K562 (cell line): ENCODE results near the gene VPS35L. TPM values are rescaled to one million over a fixed set of nuclear protein-coding genes. Genes with fewer than 3 reads are reported as not detected.
A peak's percentile ranks its signal among the peaks of the same experiment; 100 is the strongest.

ENCODE experiments used
- CREB3 ChIP-seq: fragments of 450-650 bp; conservative IDR thresholded peaks from 2 replicates; pipeline ENCODE4 v1.6.1; 2016; ENCODE audit warnings: missing genetic modification characterization, low read depth, mild to moderate bottlenecking, missing compliant biosample characterization, moderate library complexity
- CTCFL ChIP-seq: IDR thresholded peaks from 2 replicates; pipeline ENCODE4 v1.6.1; 2011; ENCODE audit warnings: borderline replicate concordance, low read depth, mild to moderate bottlenecking, moderate library complexity, low read length; ENCODE audit not compliant: insufficient read depth, poor library complexity, severe bottlenecking
- DMBX1 ChIP-seq: fragments of 250-450 bp; sonication (Bioruptor Pico); IDR thresholded peaks from 2 replicates; pipeline ENCODE4 v1.8.0; 2022; ENCODE audit warnings: inconsistent platforms, mild to moderate bottlenecking, moderate library complexity, borderline replicate concordance
- FIP1L1 ChIP-seq: fragments of 200-400 bp; formaldehyde crosslinking; IDR thresholded peaks from 2 replicates; pipeline ENCODE4 v1.6.1; 2018; ENCODE audit warnings: mild to moderate bottlenecking, low read depth, low read length; ENCODE audit not compliant: poor library complexity, severe bottlenecking
- HDAC2 ChIP-seq: fragments of 450-650 bp; IDR thresholded peaks from 2 replicates; pipeline ENCODE4 v1.6.1; 2016; ENCODE audit warnings: mild to moderate bottlenecking
- HMBOX1 ChIP-seq: sonication (generic); IDR thresholded peaks from 2 replicates; pipeline ENCODE4 v1.6.1; 2016
- MBD1 ChIP-seq: fragments of 250-450 bp; sonication (Bioruptor Pico); IDR thresholded peaks from 2 replicates; pipeline ENCODE4 v1.8.0; 2022; ENCODE audit warnings: inconsistent platforms
- MEIS2 ChIP-seq: fragments of 450-650 bp; IDR thresholded peaks from 2 replicates; pipeline ENCODE4 v1.6.1; 2014; ENCODE audit warnings: mild to moderate bottlenecking; ENCODE audit not compliant: partially characterized antibody
- SMAD2 ChIP-seq: fragments of 150-350 bp; IDR thresholded peaks from 2 replicates; pipeline ENCODE4 v1.6.1; 2014; ENCODE audit warnings: low read depth, mild to moderate bottlenecking, low read length
- TAL1 ChIP-seq: fragments of 450-650 bp; IDR thresholded peaks from 2 replicates; pipeline ENCODE4 v1.6.1; 2016; ENCODE audit warnings: mild to moderate bottlenecking
- TSC22D4 ChIP-seq: fragments of 450-650 bp; IDR thresholded peaks from 2 replicates; pipeline ENCODE4 v1.6.1; 2016; ENCODE audit warnings: missing genetic modification characterization, missing biosample characterization, control low read depth
- ZNF316 ChIP-seq: fragments of 450-650 bp; IDR thresholded peaks from 2 replicates; pipeline ENCODE4 v1.6.1; 2016
- ZNF583 ChIP-seq: fragments of 250-450 bp; sonication (Bioruptor Pico); IDR thresholded peaks from 2 replicates; pipeline ENCODE4 v1.4.0; 2020
- ZNF668 ChIP-seq: fragments of 250-450 bp; sonication (Bioruptor Pico); IDR thresholded peaks from 2 replicates; pipeline ENCODE4 v1.8.0; 2022; ENCODE audit warnings: mild to moderate bottlenecking, inconsistent platforms
- ZNF699 ChIP-seq: fragments of 250-450 bp; sonication (Bioruptor Pico); IDR thresholded peaks from 2 replicates; pipeline ENCODE4 v1.8.0; 2021; ENCODE audit warnings: mild to moderate bottlenecking, moderate library complexity; ENCODE audit not compliant: insufficient replicate concordance
- polyA plus RNA-seq, 8 experiments: library from polyadenylated mRNA; depleted of rRNA in 4 of 8; stranded (reverse) in 5 of 8; unstranded in 3 of 8; fragments of >200 nt; fragmentation: Nextera tagmentation in 2 of 8; fragmentation: Illumina TruSeq in 1 of 8; extraction: Ambion mirVana in 2 of 8; extraction: Trizol in 1 of 8; gene quantifications; 2 replicates each; pipeline versions ENCODE4 v1.2.1 to v1.2.3, GENCODE V29; 2011 to 2014; ENCODE audit warnings: inconsistent platforms in 1 of 8, missing spikeins in 1 of 8
- total RNA-seq, 7 experiments: library from RNA; depleted of rRNA in 6 of 7; stranded (reverse); fragments of >200 nt in 6 of 7; fragmentation: Illumina TruSeq in 2 of 7; extraction: Trizol in 2 of 7; gene quantifications; 2 replicates each; pipeline versions ENCODE4 v1.2.1 to v1.2.3, GENCODE V29; 2011 to 2021; ENCODE audit warnings: low replicate concordance in 1 of 7
- TF ChIP-seq, protein P1 (sequence below): sonication (generic); formaldehyde crosslinking; IDR thresholded peaks from 2 replicates; pipeline ENCODE4 v1.8.0; 2022; ENCODE audit warnings: mild to moderate bottlenecking, missing genetic modification reagents

Gene VPS35L
- total and polyA plus RNA-seq, 9 of the 15 experiments (the other 6 are each of a cell fraction or from before 2014, with no cell fraction given): 10.2 to 30.4 (median 20.1) TPM

DNA sequence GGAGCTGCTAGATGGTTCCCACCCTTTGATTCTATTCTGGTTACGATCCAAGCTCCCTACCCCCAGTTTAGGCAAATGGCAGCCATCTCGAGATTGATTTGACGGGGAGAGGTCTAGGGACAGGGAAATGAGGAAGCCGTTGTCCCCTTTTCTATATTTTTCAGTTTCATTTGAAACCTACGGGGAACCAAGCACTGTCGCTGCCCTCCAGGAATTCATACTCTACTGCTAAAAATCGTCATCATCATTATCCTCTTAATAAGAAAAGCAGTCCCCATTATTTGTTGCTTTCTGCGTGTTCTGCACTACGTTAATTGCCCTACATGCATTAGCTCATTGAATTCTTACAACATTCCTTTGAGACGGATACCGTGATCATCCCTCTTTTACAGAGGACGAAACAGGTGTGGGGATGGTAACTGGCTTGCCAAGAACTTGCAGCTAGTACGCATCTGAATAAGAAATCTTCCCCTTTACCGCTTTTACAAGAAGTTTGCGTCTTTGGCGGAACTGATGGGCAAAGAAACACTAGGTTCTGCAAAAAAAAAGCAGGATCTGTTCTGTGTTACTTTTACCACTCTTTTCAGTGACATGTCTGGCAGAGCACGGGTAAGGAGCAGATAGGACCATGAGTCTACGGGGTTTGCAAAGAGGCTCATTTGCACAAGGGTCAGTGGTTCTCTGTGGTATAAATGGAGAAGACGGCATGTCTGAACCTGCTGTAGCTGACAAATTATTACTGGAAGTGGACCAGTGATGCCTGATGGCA is 30.7 kb upstream of the VPS35L start (continued):
- TF ChIP-seq, protein P1, sequence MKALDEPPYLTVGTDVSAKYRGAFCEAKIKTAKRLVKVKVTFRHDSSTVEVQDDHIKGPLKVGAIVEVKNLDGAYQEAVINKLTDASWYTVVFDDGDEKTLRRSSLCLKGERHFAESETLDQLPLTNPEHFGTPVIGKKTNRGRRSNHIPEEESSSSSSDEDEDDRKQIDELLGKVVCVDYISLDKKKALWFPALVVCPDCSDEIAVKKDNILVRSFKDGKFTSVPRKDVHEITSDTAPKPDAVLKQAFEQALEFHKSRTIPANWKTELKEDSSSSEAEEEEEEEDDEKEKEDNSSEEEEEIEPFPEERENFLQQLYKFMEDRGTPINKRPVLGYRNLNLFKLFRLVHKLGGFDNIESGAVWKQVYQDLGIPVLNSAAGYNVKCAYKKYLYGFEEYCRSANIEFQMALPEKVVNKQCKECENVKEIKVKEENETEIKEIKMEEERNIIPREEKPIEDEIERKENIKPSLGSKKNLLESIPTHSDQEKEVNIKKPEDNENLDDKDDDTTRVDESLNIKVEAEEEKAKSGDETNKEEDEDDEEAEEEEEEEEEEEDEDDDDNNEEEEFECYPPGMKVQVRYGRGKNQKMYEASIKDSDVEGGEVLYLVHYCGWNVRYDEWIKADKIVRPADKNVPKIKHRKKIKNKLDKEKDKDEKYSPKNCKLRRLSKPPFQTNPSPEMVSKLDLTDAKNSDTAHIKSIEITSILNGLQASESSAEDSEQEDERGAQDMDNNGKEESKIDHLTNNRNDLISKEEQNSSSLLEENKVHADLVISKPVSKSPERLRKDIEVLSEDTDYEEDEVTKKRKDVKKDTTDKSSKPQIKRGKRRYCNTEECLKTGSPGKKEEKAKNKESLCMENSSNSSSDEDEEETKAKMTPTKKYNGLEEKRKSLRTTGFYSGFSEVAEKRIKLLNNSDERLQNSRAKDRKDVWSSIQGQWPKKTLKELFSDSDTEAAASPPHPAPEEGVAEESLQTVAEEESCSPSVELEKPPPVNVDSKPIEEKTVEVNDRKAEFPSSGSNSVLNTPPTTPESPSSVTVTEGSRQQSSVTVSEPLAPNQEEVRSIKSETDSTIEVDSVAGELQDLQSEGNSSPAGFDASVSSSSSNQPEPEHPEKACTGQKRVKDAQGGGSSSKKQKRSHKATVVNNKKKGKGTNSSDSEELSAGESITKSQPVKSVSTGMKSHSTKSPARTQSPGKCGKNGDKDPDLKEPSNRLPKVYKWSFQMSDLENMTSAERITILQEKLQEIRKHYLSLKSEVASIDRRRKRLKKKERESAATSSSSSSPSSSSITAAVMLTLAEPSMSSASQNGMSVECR: no peak
- TF ChIP-seq ZNF583 (CRISPR knock-in tag) (no peak), ZNF699 (CRISPR knock-in tag) (no peak), ZNF316 (peak; percentile 6; the same call in 1 of the 2 replicates), DMBX1 (CRISPR knock-in tag) (no peak), CTCFL (no peak), TSC22D4 (tag) (no peak), HDAC2 (0 out of 2 replicates have a peak, but pooled peaks have one; percentile 18), MBD1 (CRISPR knock-in tag) (no peak), SMAD2 (no peak), TAL1 (no peak), CREB3 (tag) (no peak), FIP1L1 (no peak), MEIS2 (no peak), ZNF668 (CRISPR knock-in tag) (no peak), HMBOX1 (no peak)
